Tibial nerve (tissue), 3 donors: Measurements from ENCODE around the gene TRPV6.

ENCODE experiments used
- CTCF ChIP-seq, 5 experiments: fragments of 200-600 bp in 3 of 5; fragments of 450-650 bp in 2 of 5; sonication (generic) in 3 of 5; IDR thresholded peaks; one replicate each; pipeline ENCODE4 v1.5.1; 2016 to 2019; ENCODE audit warnings: antibody characterized with exemption in 5 of 5, mild to moderate bottlenecking in 3 of 5, moderate library complexity in 2 of 5
- POLR2A ChIP-seq, 2 donors: fragments of 450-650 bp; IDR thresholded peaks; one replicate each; pipeline ENCODE4 v1.6.1; 2017; ENCODE audit warnings: antibody characterized with exemption in 2 of 2, mild to moderate bottlenecking in 2 of 2, moderate library complexity in 2 of 2

- TF ChIP-seq CTCF (IDR thresholded peaks at IDR 0.05) = no peak
- no peak for TF ChIP-seq POLR2A (IDR thresholded peaks at IDR 0.05)
Measured at GRCh38 chr7:142898377-142899170, 13.0 kb upstream of the TRPV6 start.
